H9 (cell line): ENCODE measurements around the gene SNX5. TPM values are rescaled to one million over a fixed set of nuclear protein-coding genes. Genes with fewer than 3 reads are reported as not detected.

Source experiments
- DNase-seq: peaks from one replicate; pipeline ENCODE4 v3.0.0-alpha.2; 2017
- H2AFZ ChIP-seq: one replicate; pipeline ENCODE4 v1.6.1; 2013; ENCODE audit warnings: mild to moderate bottlenecking, low read length, control low read depth, moderate library complexity
- H2AK5ac ChIP-seq: 2 replicates; pipeline ENCODE4 v1.6.1; 2013; ENCODE audit warnings: low read length, control low read depth, mixed read lengths; ENCODE audit not compliant: insufficient read length
- H2BK120ac ChIP-seq: one replicate; pipeline ENCODE4 v1.6.1; 2013; ENCODE audit warnings: low read depth, mild to moderate bottlenecking, low read length, control low read depth, inconsistent platforms; ENCODE audit not compliant: poor library complexity, severe bottlenecking
- H2BK12ac ChIP-seq: 2 replicates; pipeline ENCODE4 v1.6.1; 2013; ENCODE audit warnings: low read length, control low read depth, mixed read lengths, low read depth; ENCODE audit not compliant: insufficient read length
- H2BK15ac ChIP-seq: 2 replicates; pipeline ENCODE4 v1.6.1; 2013; ENCODE audit warnings: low read depth, low read length, control low read depth
- H2BK20ac ChIP-seq: one replicate; pipeline ENCODE4 v1.6.1; 2013; ENCODE audit warnings: low read depth, mild to moderate bottlenecking, low read length, control low read depth, inconsistent platforms; ENCODE audit not compliant: poor library complexity, severe bottlenecking
- H2BK5ac ChIP-seq: 2 replicates; pipeline ENCODE4 v1.6.1; 2013; ENCODE audit warnings: low read length, control low read depth, mixed read lengths; ENCODE audit not compliant: insufficient read length
- H3K14ac ChIP-seq: 2 replicates; pipeline ENCODE4 v1.6.1; 2013; ENCODE audit warnings: low read length, control low read depth; ENCODE audit not compliant: insufficient read depth
- H3K18ac ChIP-seq: 2 replicates; pipeline ENCODE4 v1.6.1; 2013; ENCODE audit warnings: low read depth, mild to moderate bottlenecking, mixed read lengths, low read length, control low read depth; ENCODE audit not compliant: insufficient read length
- H3K23ac ChIP-seq: 2 replicates; pipeline ENCODE4 v1.6.1; 2013; ENCODE audit warnings: low read length, control low read depth, mixed read lengths, low read depth; ENCODE audit not compliant: insufficient read length
- H3K23me2 ChIP-seq: 2 replicates; pipeline ENCODE4 v1.6.1; 2013; ENCODE audit warnings: low read depth, mild to moderate bottlenecking, mixed read lengths, low read length, control low read depth; ENCODE audit not compliant: insufficient read length, poor library complexity, severe bottlenecking
- H3K27ac ChIP-seq: 2 replicates; pipeline ENCODE4 v1.5.1; 2013; ENCODE audit warnings: low read length, control low read depth, mixed read lengths, low read depth; ENCODE audit not compliant: insufficient read length
- H3K27me3 ChIP-seq: 2 replicates; pipeline ENCODE4 v1.6.1; 2013; ENCODE audit warnings: low read length, control low read depth, inconsistent platforms; ENCODE audit not compliant: insufficient read depth
- H3K4ac ChIP-seq: 2 replicates; pipeline ENCODE4 v1.6.1; 2013; ENCODE audit warnings: low read depth, mild to moderate bottlenecking, control low read depth, inconsistent platforms, low read length, moderate library complexity
- H3K4me1 ChIP-seq: 2 replicates; pipeline ENCODE4 v1.6.1; 2013; ENCODE audit warnings: low read length, control low read depth, inconsistent platforms; ENCODE audit not compliant: insufficient read depth
- H3K4me2 ChIP-seq: 2 replicates; pipeline ENCODE4 v1.6.1; 2013; ENCODE audit warnings: low read length, control low read depth, mixed read lengths; ENCODE audit not compliant: insufficient read length, insufficient read depth
- H3K56ac ChIP-seq: 2 replicates; pipeline ENCODE4 v1.6.1; 2013; ENCODE audit warnings: low read depth, mild to moderate bottlenecking, mixed read lengths, low read length, control low read depth; ENCODE audit not compliant: insufficient read length
- H3K79me1 ChIP-seq: 2 replicates; pipeline ENCODE4 v1.6.1; 2013; ENCODE audit warnings: low read depth, mild to moderate bottlenecking, moderate library complexity, low read length, control low read depth, inconsistent platforms; ENCODE audit not compliant: insufficient read depth, poor library complexity, severe bottlenecking
- H3K79me2 ChIP-seq: 2 replicates; pipeline ENCODE4 v1.6.1; 2013; ENCODE audit warnings: low read length, control low read depth, inconsistent platforms; ENCODE audit not compliant: insufficient read depth
- H3K9ac ChIP-seq: 2 replicates; pipeline ENCODE4 v1.6.1; 2013; ENCODE audit warnings: low read length, control low read depth, mixed read lengths; ENCODE audit not compliant: insufficient read length; ENCODE audit errors: extremely low read depth
- H3K9me3 ChIP-seq: one replicate; pipeline ENCODE4 v1.6.1; 2013; ENCODE audit warnings: low read depth, low read length, inconsistent platforms; ENCODE audit not compliant: control insufficient read depth
- H3T11ph ChIP-seq: one replicate; pipeline ENCODE4 v1.6.1; 2013; ENCODE audit warnings: mild to moderate bottlenecking, low read length, control low read depth, inconsistent platforms
- H4K20me1 ChIP-seq: one replicate; pipeline ENCODE4 v1.6.1; 2013; ENCODE audit not compliant: control insufficient read depth, insufficient read length, insufficient read depth
- H4K5ac ChIP-seq: 2 replicates; pipeline ENCODE4 v1.6.1; 2013; ENCODE audit warnings: low read depth, mild to moderate bottlenecking, mixed read lengths, low read length, control low read depth; ENCODE audit not compliant: insufficient read length
- H4K8ac ChIP-seq: replicated peaks from 2 replicates; pipeline ENCODE4 v1.6.1; 2013; ENCODE audit warnings: low read length, control low read depth, mixed read lengths, low read depth; ENCODE audit not compliant: insufficient read length
- H4K91ac ChIP-seq: 2 replicates; pipeline ENCODE4 v1.6.1; 2013; ENCODE audit warnings: low read depth, mild to moderate bottlenecking, moderate library complexity, mixed read lengths, low read length, control low read depth; ENCODE audit not compliant: insufficient read length
- H3K27ac Mint-ChIP-seq, 3 experiments: 2 replicates in 2 of 3; 3 replicates in 1 of 3; pipeline ENCODE4 v1.8.0; 2020 to 2021; ENCODE audit warnings: mixed read lengths in 3 of 3, mild to moderate bottlenecking in 1 of 3, moderate library complexity in 1 of 3
- H3K27me3 Mint-ChIP-seq: 2 replicates; pipeline ENCODE4 v1.8.0; 2021; ENCODE audit warnings: low read depth, mild to moderate bottlenecking, moderate library complexity, mixed read lengths
- H3K36me3 Mint-ChIP-seq, 3 experiments: 2 replicates in 2 of 3; 3 replicates in 1 of 3; pipeline ENCODE4 v1.8.0; 2020 to 2021; ENCODE audit warnings: low read depth in 3 of 3, mixed read lengths in 3 of 3; ENCODE audit not compliant: insufficient read depth in 1 of 3
- H3K4me1 Mint-ChIP-seq, 2 experiments: 2 replicates each; pipeline ENCODE4 v1.8.0; 2020; ENCODE audit warnings: mixed read lengths in 2 of 2
- H3K4me3 Mint-ChIP-seq, 2 experiments: 2 replicates in 1 of 2; 3 replicates in 1 of 2; pipeline ENCODE4 v1.8.0; 2020 to 2021; ENCODE audit warnings: mild to moderate bottlenecking in 2 of 2, mixed read lengths in 2 of 2, moderate library complexity in 1 of 2
- H3K9me3 Mint-ChIP-seq, 2 experiments: 2 replicates in 1 of 2; 3 replicates in 1 of 2; pipeline ENCODE4 v1.8.0; 2020; ENCODE audit warnings: mild to moderate bottlenecking in 2 of 2, mixed read lengths in 2 of 2, moderate library complexity in 1 of 2
- CTCF ChIP-seq: fragments of 200-600 bp; sonication (generic); conservative IDR thresholded peaks from 3 replicates; pipeline ENCODE4 v1.8.0; 2021; ENCODE audit warnings: antibody characterized with exemption, mild to moderate bottlenecking
- WGBS: extraction: QIAGEN DNeasy Blood & Tissue Kit; methylation state at CpG from one replicate; pipeline ENCODE4 v1.1.7; 2013; ENCODE audit warnings: missing lambda C conversion rate, low lambda C conversion rate, mixed read lengths; ENCODE audit not compliant: insufficient read length; ENCODE audit errors: extremely low coverage; 5-methylcytosine and 5-hydroxymethylcytosine counted together
- total RNA-seq: library from RNA; stranded (reverse); gene quantifications from 2 replicates; pipeline ENCODE4 v1.2.1, GENCODE V29; 2021

Gene SNX5
- total RNA-seq, 1 experiment from 2014 or later = 194 TPM

DNA sequence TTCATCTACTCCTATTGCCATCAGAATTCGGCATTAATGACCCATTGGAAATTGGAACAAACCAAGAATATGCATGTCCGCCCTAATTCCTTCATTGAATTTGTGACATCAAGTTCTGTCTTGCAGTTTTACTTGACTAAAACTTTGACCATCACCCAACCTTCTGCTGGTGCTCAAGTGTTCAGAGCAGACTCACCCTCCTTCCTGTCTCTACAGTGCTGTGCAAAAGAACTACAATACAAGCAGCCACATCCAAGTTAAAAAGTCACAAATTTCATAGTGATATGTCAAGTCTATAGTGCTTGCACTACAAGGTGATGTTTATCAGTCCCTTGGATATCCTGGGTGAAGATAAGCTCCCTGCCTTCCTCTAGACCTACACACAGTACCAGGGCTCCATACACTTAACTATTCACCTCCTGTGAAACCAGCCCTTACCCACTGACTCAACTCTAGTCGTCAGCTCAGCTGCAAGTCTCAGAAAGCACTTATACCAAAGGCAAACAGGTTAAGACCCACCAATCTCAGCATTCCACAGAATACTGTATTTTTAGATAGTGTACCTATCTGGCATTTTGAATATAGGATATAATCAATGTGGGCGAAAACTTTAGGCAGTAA, 23.6 kb downstream of the SNX5 start:
- Mint-ChIP-seq H3K27ac (peak overlapping the region in 1 of 3 experiments; percentile 52; a peak in 3 of 7 replicates), H3K36me3 (peaks cover 70 to 95% (median 86%) of the 10 kb centered on the region in 3 experiments; a peak in 6 of 7 replicates)
- H4K20me1 ChIP-seq = no peaks in the 10 kb centered on the region

More for the DNA sequence above, 23.6 kb downstream of the SNX5 start:
- H3T11ph ChIP-seq = no peak overlapping the region
- H3K23me2 ChIP-seq = no peaks in the 10 kb centered on the region
- no peaks in the 10 kb centered on the region for H3K9me3 ChIP-seq
- peaks cover 4% of the 10 kb centered on the region for H3K79me1 ChIP-seq
- no peak overlapping the region for H3K4ac ChIP-seq
- peaks cover 1% of the 10 kb centered on the region; the same call in 1 of the 2 replicates for H3K4me1 ChIP-seq
- H3K27me3 ChIP-seq = no peaks in the 10 kb centered on the region
- Mint-ChIP-seq H3K4me1 (peaks cover 22 to 33% of the 10 kb centered on the region in 2 experiments), H3K27me3 (no peaks in the 10 kb centered on the region), H3K9me3 (no peaks in the 10 kb centered on the region), H3K4me3 (no peak overlapping the region; a peak in 1 of 5 replicates)
- no peak overlapping the region for H4K5ac ChIP-seq
- H2AFZ ChIP-seq = no peak overlapping the region
- H3K79me2 ChIP-seq = no peaks in the 10 kb centered on the region
- no peak overlapping the region for H2AK5ac ChIP-seq
- H4K8ac ChIP-seq = no peak overlapping the region
- H3K9ac ChIP-seq = no peak overlapping the region
- DNase-seq = no peak
- no peak for TF ChIP-seq CTCF
- no CpG with 5 or more reads among the region's 4 CpGs for WGBS
- H2BK15ac ChIP-seq = no peak overlapping the region
- no peak overlapping the region for H4K91ac ChIP-seq
- H2BK12ac ChIP-seq = no peak overlapping the region
- no peak overlapping the region for H2BK5ac ChIP-seq
- no peak overlapping the region for H3K23ac ChIP-seq
- H3K4me2 ChIP-seq = no peak overlapping the region
- H3K27ac ChIP-seq = no peak overlapping the region
- no peak overlapping the region for H3K14ac ChIP-seq
- no peak overlapping the region for H3K56ac ChIP-seq
- no peak overlapping the region for H3K18ac ChIP-seq
- no peak overlapping the region for H2BK120ac ChIP-seq
- H2BK20ac ChIP-seq = no peak overlapping the region
